GM18868 (cell line): ENCODE measurements around the gene SNTG2.
"Not testable (repeated sequence)": the region's sequence is repeated elsewhere in the genome, so short reads cannot be mapped to it uniquely, and the experiment has no call there.

Experiments
- ATAC-seq: cut with Tn5 transposase; IDR thresholded peaks from one replicate; pipeline ENCODE4 v1.9.1; 2021; ENCODE audit warnings: mild to moderate bottlenecking, moderate library complexity; ENCODE audit not compliant: unreplicated experiment

The SNTG2 gene

DNA sequence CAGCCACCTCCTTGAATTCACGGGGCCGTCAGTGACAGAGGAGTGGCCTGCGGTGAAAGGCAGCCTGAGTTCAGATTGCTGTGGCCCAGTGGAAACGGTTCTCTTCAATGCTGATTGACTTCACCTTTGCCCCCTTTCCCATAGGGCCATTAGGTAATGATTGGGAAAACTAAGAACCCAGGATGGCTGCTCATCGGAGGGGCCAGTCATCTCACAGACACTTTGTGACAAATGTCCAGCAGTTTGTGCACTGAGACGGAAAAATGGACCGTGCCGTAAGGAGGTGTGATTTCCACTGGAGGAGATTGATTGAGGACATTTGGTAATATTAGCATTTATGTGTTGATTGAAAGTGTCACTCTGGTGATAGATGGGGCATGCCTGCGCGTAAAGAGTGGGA lies 402.9 kb downstream of the SNTG2 start:
- no peak for ATAC-seq

- no peak for ATAC-seq
These were observed 409.5 kb downstream of the SNTG2 start for GRCh38 chr2:1360144-1360543.

GRCh38 chr2:1360557-1361250 lies 410.1 kb downstream of the SNTG2 start:
- no peak for ATAC-seq

DNA sequence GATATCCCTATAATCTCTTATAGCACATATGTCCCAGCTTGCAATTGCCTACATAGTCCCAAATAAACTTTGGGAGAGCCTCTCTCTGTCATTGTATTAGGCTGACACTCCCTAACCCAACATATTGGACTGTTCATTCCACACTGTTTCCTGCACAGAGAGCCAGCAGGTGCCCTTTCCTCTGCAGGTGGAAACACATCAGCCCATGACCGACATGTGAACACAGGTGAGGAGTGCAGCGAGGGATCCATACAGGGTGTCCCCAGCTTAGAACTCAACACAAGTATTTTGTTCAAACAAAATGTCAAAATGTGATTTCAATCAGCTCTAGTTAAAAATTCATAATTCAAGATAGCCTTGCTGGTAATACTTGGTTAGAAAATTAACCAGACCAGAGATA lies 412.7 kb downstream of the SNTG2 start:
- ATAC-seq: no peak

- ATAC-seq: no peak
These were observed 416.0 kb downstream of the SNTG2 start for GRCh38 chr2:1366546-1367134.

DNA sequence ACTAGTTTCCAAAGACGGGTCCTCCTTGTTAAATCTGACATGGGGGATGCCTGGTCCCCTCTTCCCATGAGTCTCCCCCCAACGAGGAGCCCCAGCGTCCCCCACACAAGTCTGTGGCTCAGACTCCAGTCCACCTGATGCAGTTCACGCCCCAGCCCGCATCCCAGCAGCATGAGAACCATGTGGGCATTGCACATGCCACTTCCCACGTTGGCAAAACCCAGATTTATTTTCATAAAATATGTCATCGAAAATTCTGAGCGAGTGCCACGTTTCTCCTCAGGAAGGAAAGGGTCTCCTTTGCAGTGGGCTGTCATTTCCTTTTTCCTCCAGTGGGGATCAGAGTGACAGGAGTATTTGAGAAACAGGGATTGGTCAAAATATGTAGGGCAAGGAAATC lies 417.0 kb downstream of the SNTG2 start:
- ATAC-seq: no peak

GRCh38 chr2:1369905-1370304 lies 419.3 kb downstream of the SNTG2 start:
- no peak for ATAC-seq

DNA sequence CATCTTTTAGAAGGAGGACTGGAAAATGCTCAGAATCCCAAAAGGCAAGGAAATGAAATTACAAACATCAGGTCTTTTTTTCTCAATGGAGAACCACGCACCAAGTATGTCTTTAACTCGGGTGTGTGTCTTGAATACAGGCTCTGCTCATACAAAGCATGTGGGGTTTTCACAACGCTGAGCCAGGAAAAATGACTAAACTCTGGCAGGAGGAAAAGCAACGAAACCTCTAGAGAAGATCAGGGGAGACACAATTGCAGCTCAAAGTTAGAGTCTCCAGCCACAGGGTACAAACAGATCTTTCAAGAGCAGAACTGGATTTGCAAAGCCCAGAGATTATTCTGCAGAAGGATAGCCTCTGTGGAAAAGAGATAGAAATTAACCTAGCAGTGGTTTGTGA lies 419.8 kb downstream of the SNTG2 start:
- ATAC-seq: no peak

DNA sequence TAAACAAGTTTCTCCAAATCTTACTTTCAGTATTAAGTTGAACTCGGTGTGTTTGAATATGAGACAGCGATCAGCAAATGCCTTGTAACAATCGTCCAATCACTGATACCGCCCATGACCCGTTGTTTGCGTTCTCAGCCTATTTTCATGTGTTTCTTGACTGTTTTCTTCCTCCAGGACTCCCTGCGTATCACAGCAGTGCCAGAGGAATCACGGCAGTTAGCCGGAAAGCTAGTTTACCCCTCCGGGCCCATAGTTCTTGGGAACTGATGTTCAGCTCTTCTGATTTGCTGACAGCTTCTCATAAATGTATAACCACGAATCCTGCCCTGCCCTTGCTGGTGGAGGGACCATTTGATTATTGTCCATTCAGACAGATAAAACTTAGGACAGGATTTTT lies 420.4 kb downstream of the SNTG2 start:
- ATAC-seq: no peak

DNA sequence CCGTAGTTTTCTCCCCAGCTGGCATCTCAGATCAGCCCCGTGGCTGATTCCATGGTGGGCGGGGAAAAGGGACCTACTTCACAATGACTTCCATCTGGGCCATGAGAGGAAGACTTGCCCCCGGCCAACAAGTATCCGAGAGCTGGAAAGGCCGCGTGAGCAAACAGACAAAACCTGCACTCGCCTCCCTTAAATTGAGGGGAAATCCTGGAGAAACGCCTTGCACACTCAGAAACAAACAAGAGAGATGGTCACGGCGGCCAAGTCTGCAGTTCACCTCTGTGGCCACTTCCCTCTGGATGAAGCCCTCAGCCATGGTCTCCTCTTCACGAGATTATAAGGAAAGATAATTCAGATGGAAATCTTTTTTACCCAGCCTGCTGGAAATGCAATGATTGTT lies 423.2 kb downstream of the SNTG2 start:
- ATAC-seq: no peak

DNA sequence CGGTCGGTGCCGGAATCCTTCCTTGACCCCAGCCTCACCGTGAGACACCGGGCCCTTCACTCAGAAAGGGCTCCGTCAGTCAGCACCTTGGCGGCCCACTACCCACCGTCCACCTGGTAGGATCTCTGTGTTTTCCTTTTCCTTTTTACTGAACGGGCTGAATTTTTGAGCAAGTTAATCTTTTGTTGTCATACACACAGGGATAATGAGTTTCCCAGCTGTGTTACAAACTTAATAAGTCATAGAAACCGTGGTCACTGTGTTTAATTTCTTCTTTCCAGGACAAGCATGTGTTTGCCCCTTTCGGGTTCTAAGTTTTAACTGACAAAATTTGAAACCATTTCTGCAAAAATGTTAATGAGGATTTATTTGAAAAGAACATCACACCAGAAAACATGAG lies 423.6 kb downstream of the SNTG2 start:
- no peak for ATAC-seq

DNA sequence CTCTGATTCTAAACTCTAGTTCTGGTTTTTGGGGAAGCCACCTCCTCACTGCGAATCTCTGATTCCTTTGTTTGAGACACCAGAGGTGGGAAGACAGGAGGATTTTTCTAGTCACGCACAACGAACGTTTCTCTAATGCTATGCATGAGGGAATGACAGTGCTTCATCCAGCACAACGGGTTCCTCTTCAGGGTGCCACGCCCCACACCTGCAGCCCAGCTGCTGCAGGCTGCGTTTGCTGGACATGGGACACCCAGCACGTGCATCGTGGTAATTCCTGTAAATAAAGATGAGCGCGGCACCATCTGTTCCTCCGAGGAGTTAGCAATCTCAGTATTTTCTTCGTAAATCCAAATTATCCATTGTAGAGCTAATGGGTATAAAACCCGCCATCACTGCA lies 425.1 kb downstream of the SNTG2 start:
- no peak for ATAC-seq

- no peak for ATAC-seq
These were observed 426.8 kb downstream of the SNTG2 start for GRCh38 chr2:1377473-1377872.

GRCh38 chr2:1378456-1379150 lies 428.0 kb downstream of the SNTG2 start:
- ATAC-seq: no peak

GRCh38 chr2:1381644-1382043 lies 431.0 kb downstream of the SNTG2 start:
- ATAC-seq: no peak

GRCh38 chr2:1387954-1388725 lies 437.5 kb downstream of the SNTG2 start:
- not testable (repeated sequence) for ATAC-seq

DNA sequence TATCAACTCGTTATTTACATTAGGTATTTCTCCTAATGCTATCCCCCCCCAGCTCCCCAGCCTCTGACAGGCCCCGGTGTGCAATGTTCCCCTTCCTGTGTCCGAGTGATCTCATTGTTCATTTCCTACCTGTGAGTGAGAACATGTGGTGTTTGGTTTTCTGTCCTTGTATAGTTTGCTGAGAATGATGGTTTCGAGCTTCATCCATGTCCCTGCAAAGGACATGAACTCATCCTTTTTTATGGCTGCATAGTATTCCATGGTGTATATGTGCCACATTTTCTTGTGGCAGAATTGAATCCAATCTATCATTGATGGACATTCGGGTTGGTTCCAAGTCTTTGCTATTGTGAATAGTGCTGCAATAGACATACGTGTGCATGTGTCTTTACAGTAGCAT lies 439.5 kb downstream of the SNTG2 start:
- ATAC-seq: not testable (repeated sequence)

GRCh38 chr2:1393321-1393720 lies 442.7 kb downstream of the SNTG2 start:
- ATAC-seq: no peak

DNA sequence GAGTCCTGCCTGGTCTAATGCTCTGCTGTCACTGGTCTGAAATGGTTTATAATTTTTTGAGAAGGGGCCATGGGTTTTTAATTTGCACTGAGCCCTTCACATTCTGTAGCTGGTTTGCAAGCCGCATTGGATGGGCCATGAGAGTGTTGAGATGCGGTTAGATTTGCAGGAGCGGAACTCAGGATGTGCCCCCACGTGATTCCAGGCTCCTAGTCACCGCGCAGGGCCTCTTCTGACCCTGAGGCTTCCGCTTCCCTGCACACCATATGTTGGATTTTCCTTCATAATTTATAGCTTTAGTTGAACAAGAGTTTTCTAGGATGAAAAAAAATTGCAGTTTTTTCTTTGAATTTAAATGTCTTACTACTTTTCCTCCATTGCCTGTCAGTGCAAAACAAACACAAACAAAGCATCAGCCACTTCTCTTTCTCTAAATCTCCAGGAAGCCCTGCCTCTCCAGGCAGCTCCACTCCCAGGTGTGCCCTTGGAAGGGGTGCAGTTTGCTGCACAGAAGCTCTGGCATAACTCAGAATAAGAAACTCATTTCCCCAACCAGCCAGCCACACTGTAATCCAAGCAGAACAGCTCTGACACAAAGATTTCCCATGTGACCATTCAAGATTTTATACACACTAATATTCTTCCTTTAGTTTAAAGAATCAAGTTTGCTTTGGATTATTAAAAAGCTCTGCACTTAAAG lies 444.2 kb downstream of the SNTG2 start:
- ATAC-seq: no peak

GRCh38 chr2:1397350-1397749 lies 446.7 kb downstream of the SNTG2 start:
- ATAC-seq: no peak

DNA sequence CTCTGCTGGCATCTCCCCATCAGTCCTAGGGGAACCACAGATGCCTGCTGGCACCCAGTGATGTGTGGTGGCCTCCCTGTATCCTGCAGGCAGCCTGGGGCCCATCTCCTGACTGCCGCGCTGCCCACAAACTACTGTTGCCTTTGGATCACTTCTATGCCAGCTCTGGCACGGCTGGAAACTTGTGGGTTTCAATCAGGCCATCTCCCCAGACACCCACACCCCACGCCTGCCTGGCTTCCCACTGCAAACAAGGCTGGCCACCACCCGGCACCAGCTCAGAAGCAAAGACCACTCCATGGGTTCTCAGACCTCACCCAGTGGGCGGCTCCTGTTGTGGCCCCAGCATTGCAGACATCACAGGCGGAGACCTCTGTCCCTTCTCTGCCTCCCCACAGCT lies 447.5 kb downstream of the SNTG2 start:
- ATAC-seq: no peak
